DOHH2 (cell line): Measurements from ENCODE around the gene ALDH3A2.

Experiments
- H3F3A ChIP-seq: fragments of 200-600 bp; sonication (generic), shearing (Covaris generic); 2 replicates; pipeline ENCODE4 v1.6.0; 2016; ENCODE audit warnings: antibody characterized with exemption, mild to moderate bottlenecking; ENCODE audit not compliant: control insufficient read depth, insufficient read depth
- H3K27ac ChIP-seq: fragments of 200-600 bp; sonication (generic); 2 replicates; pipeline ENCODE4 v1.5.1; 2014; ENCODE audit warnings: low read depth, mild to moderate bottlenecking, low read length, moderate library complexity
- H3K27me3 ChIP-seq: fragments of 200-600 bp; sonication (generic); 2 replicates; pipeline ENCODE4 v1.6.1; 2014; ENCODE audit warnings: mild to moderate bottlenecking, low read length, mixed read lengths; ENCODE audit not compliant: control insufficient read depth
- H3K36me3 ChIP-seq: fragments of 200-600 bp; sonication (generic); 2 replicates; pipeline ENCODE4 v1.6.1; 2014; ENCODE audit warnings: mild to moderate bottlenecking, low read length, moderate library complexity, mixed read lengths; ENCODE audit not compliant: control insufficient read depth
- H3K4me1 ChIP-seq: fragments of 200-600 bp; sonication (generic); 2 replicates; pipeline ENCODE4 v1.6.1; 2014; ENCODE audit warnings: mild to moderate bottlenecking, low read length, mixed read lengths; ENCODE audit not compliant: control insufficient read depth
- H3K4me2 ChIP-seq: fragments of 200-600 bp; sonication (generic); 2 replicates; pipeline ENCODE4 v1.6.0; 2014; ENCODE audit warnings: mild to moderate bottlenecking, low read length, moderate library complexity
- H3K4me3 ChIP-seq: fragments of 200-600 bp; sonication (generic); 2 replicates; pipeline ENCODE4 v1.5.1; 2014; ENCODE audit warnings: mild to moderate bottlenecking, low read length, mixed read lengths
- H3K79me2 ChIP-seq: fragments of 200-600 bp; sonication (generic); 2 replicates; pipeline ENCODE4 v1.6.1; 2014; ENCODE audit warnings: mild to moderate bottlenecking, low read length, mixed read lengths; ENCODE audit not compliant: control insufficient read depth
- H3K9me2 ChIP-seq: fragments of 200-600 bp; sonication (generic); replicated peaks from 2 replicates; pipeline ENCODE4 v1.6.1; 2014; ENCODE audit warnings: mild to moderate bottlenecking, low read length, mixed read lengths; ENCODE audit not compliant: control insufficient read depth
- H3K9me3 ChIP-seq: fragments of 200-600 bp; sonication (generic); 2 replicates; pipeline ENCODE4 v1.6.1; 2014; ENCODE audit warnings: antibody characterized with exemption, low read length, mixed read lengths; ENCODE audit not compliant: control insufficient read depth, insufficient read depth
- H4K20me1 ChIP-seq: fragments of 200-600 bp; sonication (generic); 2 replicates; pipeline ENCODE4 v1.6.0; 2014; ENCODE audit warnings: low read depth, mild to moderate bottlenecking, antibody characterized with exemption, low read length, moderate library complexity; ENCODE audit not compliant: control insufficient read depth, insufficient read depth
- CTCF ChIP-seq: fragments of 200-600 bp; sonication (generic); IDR thresholded peaks from one replicate; pipeline ENCODE4 v1.5.1; 2014; ENCODE audit warnings: antibody characterized with exemption, mild to moderate bottlenecking, low read depth, low read length; ENCODE audit not compliant: poor library complexity, severe bottlenecking
- EZH2phosphoT487 ChIP-seq: fragments of 200-600 bp; sonication (generic); IDR thresholded peaks from 2 replicates; pipeline ENCODE4 v1.6.1; 2017; ENCODE audit warnings: borderline replicate concordance, mild to moderate bottlenecking, antibody characterized with exemption, low read length, moderate library complexity, mixed read lengths

Gene ALDH3A2

GRCh38 chr17:19650826-19651225 is 2.3 kb downstream of the ALDH3A2 start:
- H3K4me2 ChIP-seq: peak overlapping the region; percentile 33
- H3K4me1 ChIP-seq: peaks cover 33% of the 10 kb centered on the region
- H3K27ac ChIP-seq: no peak overlapping the region
- H3K9me2 ChIP-seq: no peaks in the 10 kb centered on the region
- H3F3A ChIP-seq: peaks cover 5% of the 10 kb centered on the region; the same call in 1 of the 2 replicates
- TF ChIP-seq CTCF (no peak), EZH2phosphoT487 (no peak)
- no peaks in the 10 kb centered on the region for H4K20me1 ChIP-seq
- H3K36me3 ChIP-seq: peaks cover 8% of the 10 kb centered on the region
- H3K9me3 ChIP-seq: no peaks in the 10 kb centered on the region
- peaks cover 20% of the 10 kb centered on the region for H3K79me2 ChIP-seq
- H3K4me3 ChIP-seq: no peak overlapping the region
- no peaks in the 10 kb centered on the region; the same call in 1 of the 2 replicates for H3K27me3 ChIP-seq

- Histone ChIP-seq H3K79me2 (peaks cover 20% of the 10 kb centered on the region), H3K27me3 (no peaks in the 10 kb centered on the region; the same call in 1 of the 2 replicates), H4K20me1 (no peaks in the 10 kb centered on the region), H3K9me3 (no peaks in the 10 kb centered on the region), H3K4me3 (no peak overlapping the region), H3K27ac (no peak overlapping the region), H3F3A (peaks cover 5% of the 10 kb centered on the region; the same call in 1 of the 2 replicates), H3K9me2 (no peaks in the 10 kb centered on the region), H3K36me3 (peaks cover 8% of the 10 kb centered on the region), H3K4me1 (peaks cover 33% of the 10 kb centered on the region), H3K4me2 (0 out of 2 replicates have a peak overlapping the region, but pooled peaks have one; percentile 4)
- TF ChIP-seq EZH2phosphoT487 (no peak), CTCF (no peak)
These were observed 3.1 kb downstream of the ALDH3A2 start for GRCh38 chr17:19651451-19652238.

GRCh38 chr17:19652595-19652994 is 4.0 kb downstream of the ALDH3A2 start:
- Histone ChIP-seq H3K9me3 (no peaks in the 10 kb centered on the region), H3K27ac (no peak overlapping the region), H3K27me3 (no peaks in the 10 kb centered on the region; the same call in 1 of the 2 replicates), H3K36me3 (peaks cover 8% of the 10 kb centered on the region), H3K9me2 (no peaks in the 10 kb centered on the region), H3K4me1 (peaks cover 28% of the 10 kb centered on the region), H4K20me1 (no peaks in the 10 kb centered on the region), H3K79me2 (peaks cover 20% of the 10 kb centered on the region), H3K4me2 (no peak overlapping the region), H3K4me3 (no peak overlapping the region), H3F3A (no peaks in the 10 kb centered on the region)
- TF ChIP-seq CTCF (no peak), EZH2phosphoT487 (no peak)
